IPS-20b (cell line): Measurements from ENCODE around the gene MYCT1.
"Not testable (repeated sequence)": the region's sequence is repeated elsewhere in the genome, so short reads cannot be mapped to it uniquely, and the experiment has no call there.

Experiments used
- H3K27ac ChIP-seq: one replicate; pipeline ENCODE4 v1.5.1; 2013; ENCODE audit warnings: low read length
- H3K27me3 ChIP-seq: 2 replicates; pipeline ENCODE4 v1.6.1; 2013; ENCODE audit warnings: mild to moderate bottlenecking, low read length, inconsistent platforms; ENCODE audit not compliant: insufficient read depth
- H3K36me3 ChIP-seq: 2 replicates; pipeline ENCODE4 v1.6.1; 2013; ENCODE audit warnings: low read depth, mild to moderate bottlenecking, inconsistent platforms, low read length, moderate library complexity; ENCODE audit not compliant: insufficient read depth
- H3K4me1 ChIP-seq: 2 replicates; pipeline ENCODE4 v1.6.1; 2013; ENCODE audit warnings: mild to moderate bottlenecking, control low read depth, inconsistent platforms, low read length, moderate library complexity; ENCODE audit not compliant: insufficient read depth
- H3K4me3 ChIP-seq: 2 replicates; pipeline ENCODE4 v1.5.1; 2013; ENCODE audit warnings: mild to moderate bottlenecking, low read length, inconsistent platforms
- H3K9ac ChIP-seq: 2 replicates; pipeline ENCODE4 v1.6.1; 2013; ENCODE audit warnings: low read depth, mild to moderate bottlenecking, inconsistent platforms, low read length, moderate library complexity
- H3K9me3 ChIP-seq: 2 replicates; pipeline ENCODE4 v1.6.1; 2013; ENCODE audit warnings: mild to moderate bottlenecking, low read depth, low read length, inconsistent platforms; ENCODE audit not compliant: insufficient read depth

MYCT1 gene, protein sequence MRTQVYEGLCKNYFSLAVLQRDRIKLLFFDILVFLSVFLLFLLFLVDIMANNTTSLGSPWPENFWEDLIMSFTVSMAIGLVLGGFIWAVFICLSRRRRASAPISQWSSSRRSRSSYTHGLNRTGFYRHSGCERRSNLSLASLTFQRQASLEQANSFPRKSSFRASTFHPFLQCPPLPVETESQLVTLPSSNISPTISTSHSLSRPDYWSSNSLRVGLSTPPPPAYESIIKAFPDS

DNA sequence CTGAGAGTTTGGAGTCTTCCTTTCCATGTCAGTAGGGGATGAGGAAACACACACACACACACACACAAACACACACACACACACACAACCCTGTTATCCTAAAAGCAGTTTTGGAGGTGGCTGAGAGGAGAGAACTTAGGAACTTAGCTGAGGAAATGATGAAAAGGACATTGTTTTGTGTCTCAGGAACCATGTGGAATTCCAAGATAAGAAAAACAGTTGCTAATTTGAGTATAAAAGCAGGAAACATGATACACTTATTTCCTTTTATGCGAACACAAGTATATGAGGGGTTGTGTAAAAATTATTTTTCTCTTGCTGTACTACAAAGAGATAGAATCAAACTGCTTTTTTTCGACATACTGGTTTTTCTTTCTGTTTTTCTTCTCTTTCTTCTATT, at the start of gene MYCT1:
Gene MYCT1, plus strand, starts transcription at position 264 of the 400 bp plus-strand sequence. Its CDS starts 6 bp downstream, at position 270.
- Histone ChIP-seq H3K4me1 (no peaks in the 10 kb centered on the region; the same call in 1 of the 2 replicates), H3K27ac (no peak within 1 kb of the TSS), H3K9me3 (no peaks in the 10 kb centered on the region), H3K36me3 (no peaks in the 10 kb centered on the region), H3K4me3 (no peak within 1 kb of the TSS), H3K9ac (no peak within 1 kb of the TSS), H3K27me3 (no peaks in the 10 kb centered on the region)

DNA sequence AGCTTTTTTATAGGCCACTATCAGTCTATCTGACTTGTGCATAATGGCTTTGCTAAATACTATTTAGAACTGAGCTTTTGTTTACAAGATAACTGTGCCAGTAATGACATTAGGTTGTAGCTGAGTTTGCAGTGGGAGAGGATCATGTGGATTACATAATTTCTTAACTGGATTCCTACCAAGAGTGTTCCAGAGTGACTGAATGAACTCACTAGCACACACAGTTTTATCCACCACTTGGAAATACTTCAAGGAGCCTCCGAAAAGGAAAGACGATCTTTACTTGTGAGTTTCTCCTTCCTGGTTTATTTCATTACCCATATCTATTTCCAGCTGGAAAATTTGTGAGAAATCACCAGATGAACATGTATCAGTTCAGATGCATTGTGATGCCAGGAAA, 49.6 kb upstream of the MYCT1 start:
- Histone ChIP-seq H3K36me3 (no peaks in the 10 kb centered on the region), H3K27ac (no peak overlapping the region), H3K4me3 (no peak overlapping the region), H3K9ac (no peak overlapping the region), H3K9me3 (no peaks in the 10 kb centered on the region), H3K4me1 (peaks cover 6% of the 10 kb centered on the region; the same call in 1 of the 2 replicates), H3K27me3 (no peaks in the 10 kb centered on the region)

DNA sequence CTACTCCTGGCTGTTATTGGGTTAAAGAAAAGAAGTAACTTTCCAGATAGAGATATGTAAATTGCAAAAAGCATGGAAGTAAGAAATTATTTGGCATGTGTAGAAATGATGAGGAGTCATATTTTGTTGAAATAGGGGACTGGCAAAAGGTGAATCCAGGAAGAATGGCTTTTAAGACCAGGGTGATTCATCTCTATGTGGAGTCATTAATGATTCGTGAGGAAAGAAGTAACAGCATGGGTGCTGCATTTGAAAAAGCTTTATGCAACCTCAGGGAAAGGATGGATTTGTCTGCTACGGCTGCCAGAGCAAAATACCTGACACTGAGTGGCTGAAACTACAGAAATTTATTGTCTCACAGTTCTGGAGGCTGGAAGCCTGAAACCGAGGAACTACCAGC, 45.7 kb upstream of the MYCT1 start:
- Histone ChIP-seq H3K36me3 (no peaks in the 10 kb centered on the region), H3K4me3 (no peak overlapping the region), H3K9me3 (no peaks in the 10 kb centered on the region), H3K27me3 (no peaks in the 10 kb centered on the region), H3K9ac (no peak overlapping the region), H3K4me1 (peaks cover 6% of the 10 kb centered on the region; the same call in 1 of the 2 replicates), H3K27ac (no peak overlapping the region)

DNA sequence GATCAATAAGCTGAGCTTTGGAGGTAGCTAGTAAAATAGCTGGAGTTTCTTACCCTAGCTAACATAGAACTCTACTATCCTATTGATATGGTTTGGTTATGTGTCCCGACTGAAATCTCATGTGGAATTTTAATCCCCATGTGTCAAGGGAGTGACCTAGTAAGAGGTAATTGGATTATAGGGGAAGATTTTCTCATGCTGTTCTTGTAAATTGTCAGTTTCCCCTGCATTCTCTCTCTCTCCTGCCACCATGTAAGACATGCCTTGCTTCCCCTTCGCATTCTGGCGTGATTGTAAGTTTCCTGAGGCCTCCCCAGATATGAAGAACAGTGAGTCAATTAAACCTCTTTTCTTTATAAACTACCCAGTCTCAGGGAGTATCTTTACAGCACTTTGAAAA, 35.9 kb upstream of the MYCT1 start:
- no peaks in the 10 kb centered on the region; the same call in 1 of the 2 replicates for H3K4me1 ChIP-seq
- no peak overlapping the region for H3K27ac ChIP-seq
- no peak overlapping the region for H3K9ac ChIP-seq
- H3K4me3 ChIP-seq: no peak overlapping the region
- H3K27me3 ChIP-seq: no peaks in the 10 kb centered on the region
- H3K9me3 ChIP-seq: no peaks in the 10 kb centered on the region
- H3K36me3 ChIP-seq: no peaks in the 10 kb centered on the region

DNA sequence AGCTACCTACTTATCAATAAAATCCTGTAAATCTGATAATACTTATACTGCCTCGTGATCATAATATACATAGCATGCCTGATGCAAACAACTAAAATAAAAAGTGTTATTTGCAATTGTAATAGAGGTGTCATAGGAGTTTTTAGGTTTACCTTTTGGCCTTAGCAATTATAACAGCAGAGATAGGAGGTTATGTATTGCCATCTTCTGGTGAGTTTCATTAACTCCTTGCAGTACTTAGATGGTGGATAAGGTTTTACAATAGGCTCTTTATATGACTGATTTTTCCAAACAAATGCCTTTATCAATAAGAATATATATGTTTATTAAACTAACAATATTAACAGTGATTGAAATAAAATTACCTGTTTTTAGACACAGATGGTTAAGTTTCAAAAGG, 27.8 kb upstream of the MYCT1 start:
- no peak overlapping the region for H3K27ac ChIP-seq
- H3K4me1 ChIP-seq: no peaks in the 10 kb centered on the region
- H3K9me3 ChIP-seq: no peaks in the 10 kb centered on the region
- H3K36me3 ChIP-seq: no peaks in the 10 kb centered on the region
- no peak overlapping the region for H3K9ac ChIP-seq
- H3K27me3 ChIP-seq: no peaks in the 10 kb centered on the region
- H3K4me3 ChIP-seq: no peak overlapping the region

DNA sequence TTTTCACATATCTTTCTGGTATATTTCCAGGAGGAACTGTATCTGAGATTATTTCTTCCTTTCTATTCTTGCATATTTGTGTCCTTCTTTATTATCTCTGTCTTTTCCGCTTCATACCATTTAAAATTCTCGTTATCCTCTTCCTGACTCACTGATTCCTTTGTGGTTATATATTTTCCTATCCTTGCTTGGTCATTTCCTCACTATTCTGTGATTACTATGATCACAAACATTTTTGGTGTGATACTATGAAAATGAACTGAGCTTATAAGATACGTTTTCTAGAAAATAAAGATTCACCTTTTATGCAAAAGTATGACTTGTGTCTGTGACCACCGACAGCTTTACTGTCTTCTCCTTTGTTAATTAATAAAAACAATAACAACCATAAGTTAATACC, 26.5 kb upstream of the MYCT1 start:
- Histone ChIP-seq H3K9me3 (no peaks in the 10 kb centered on the region), H3K36me3 (no peaks in the 10 kb centered on the region), H3K9ac (no peak overlapping the region), H3K4me1 (no peaks in the 10 kb centered on the region), H3K4me3 (no peak overlapping the region), H3K27ac (no peak overlapping the region), H3K27me3 (no peaks in the 10 kb centered on the region)

DNA sequence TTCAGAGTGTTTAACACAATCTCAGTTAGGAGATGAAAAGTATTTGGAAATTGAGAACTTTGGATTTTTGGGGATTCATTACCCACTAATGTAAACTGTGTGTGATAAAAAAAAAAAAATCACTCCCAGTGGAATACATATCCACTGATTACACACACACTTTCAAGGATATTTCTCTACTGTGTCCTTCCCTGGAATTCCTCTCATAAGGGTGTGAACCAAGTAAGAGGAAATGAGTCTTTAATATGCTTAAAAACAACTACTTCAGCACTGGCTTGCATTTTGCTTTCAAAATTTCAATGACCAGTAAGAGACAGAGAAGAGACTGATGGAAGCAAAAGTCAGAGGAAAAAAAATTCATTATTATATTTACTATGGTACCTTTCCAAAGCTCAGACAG, 24.5 kb upstream of the MYCT1 start:
- Histone ChIP-seq H3K4me1 (no peaks in the 10 kb centered on the region), H3K27me3 (no peaks in the 10 kb centered on the region), H3K9me3 (no peaks in the 10 kb centered on the region), H3K4me3 (no peak overlapping the region), H3K36me3 (no peaks in the 10 kb centered on the region), H3K9ac (no peak overlapping the region), H3K27ac (no peak overlapping the region)

DNA sequence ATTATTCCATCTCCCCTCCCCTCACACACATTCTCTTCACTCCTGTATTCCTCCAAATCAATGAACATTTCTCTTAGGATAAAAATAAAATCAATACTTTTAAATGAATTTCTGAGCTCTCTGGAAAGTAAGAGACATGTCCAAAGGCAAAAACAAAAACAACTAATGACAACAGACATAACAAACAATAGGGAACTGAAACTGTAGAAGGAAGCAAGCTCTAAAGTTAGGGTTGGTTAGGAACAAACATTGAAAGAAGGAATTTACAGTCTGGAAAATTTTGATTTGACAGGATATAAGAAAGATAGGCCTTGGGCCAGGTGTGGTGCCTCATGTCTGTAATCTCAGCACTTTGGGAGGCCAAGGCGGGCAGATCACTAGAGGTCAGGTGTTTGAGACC, 17.5 kb upstream of the MYCT1 start:
- Histone ChIP-seq H3K27ac (no peak overlapping the region), H3K4me1 (peaks cover 12% of the 10 kb centered on the region; the same call in 1 of the 2 replicates), H3K9me3 (no peaks in the 10 kb centered on the region), H3K27me3 (no peaks in the 10 kb centered on the region), H3K4me3 (no peak overlapping the region), H3K36me3 (no peaks in the 10 kb centered on the region), H3K9ac (no peak overlapping the region)

DNA sequence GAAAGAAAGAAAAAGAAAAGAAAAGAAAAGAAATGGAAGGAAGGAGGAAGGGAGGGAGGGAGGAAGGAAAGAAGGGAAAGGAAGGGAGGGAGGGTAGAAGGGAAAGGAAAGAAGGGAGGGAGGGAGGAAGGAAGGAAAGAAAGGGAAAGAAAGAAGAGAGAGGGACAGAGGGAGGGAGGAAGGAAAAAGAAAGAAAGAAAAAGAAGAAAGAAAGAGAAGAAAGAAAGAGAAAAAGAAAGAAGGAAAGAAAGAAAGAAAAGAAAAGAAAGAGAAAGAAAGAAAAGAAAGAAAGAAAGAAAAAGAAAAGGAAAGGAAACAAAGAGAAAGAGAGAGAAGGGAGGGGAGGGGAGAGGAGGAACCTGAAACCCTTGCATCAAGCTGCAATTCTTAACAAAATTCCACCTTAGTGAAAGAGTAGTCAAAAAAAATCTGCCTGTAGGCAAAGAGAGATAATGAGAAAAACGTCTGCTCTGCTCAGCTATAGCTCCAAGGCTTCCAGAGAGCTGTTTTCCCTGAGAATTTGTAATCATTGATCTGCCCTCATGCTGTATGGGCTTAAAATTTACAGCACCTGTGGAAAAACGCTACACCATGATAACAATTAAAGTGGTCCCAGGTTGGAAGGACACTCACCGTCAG, 16.7 kb upstream of the MYCT1 start:
- Histone ChIP-seq H3K4me3 (no peak overlapping the region), H3K27me3 (no peaks in the 10 kb centered on the region), H3K36me3 (no peaks in the 10 kb centered on the region), H3K27ac (no peak overlapping the region), H3K9me3 (no peaks in the 10 kb centered on the region), H3K4me1 (peaks cover 12% of the 10 kb centered on the region; the same call in 1 of the 2 replicates), H3K9ac (peak overlapping the region; percentile 7; the same call in 1 of the 2 replicates)

DNA sequence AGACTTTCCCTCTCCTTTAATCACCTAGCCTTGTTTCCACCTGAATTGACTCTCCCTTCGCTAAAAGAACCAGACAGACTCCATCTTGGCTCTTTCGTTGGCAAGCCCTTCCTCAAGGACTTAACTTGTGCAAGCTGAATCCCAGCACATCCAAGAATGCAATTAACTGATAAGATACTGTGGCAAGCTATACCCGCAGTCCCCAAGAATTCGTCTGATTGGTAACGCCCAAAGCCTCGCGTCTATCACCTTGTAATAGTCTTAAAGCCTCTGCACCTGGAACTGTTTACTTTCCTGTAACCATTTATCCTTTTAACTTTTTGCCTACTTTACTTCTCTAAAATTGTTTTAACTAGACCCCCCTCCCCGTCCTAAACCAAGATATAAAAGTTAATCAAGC, 15.6 kb upstream of the MYCT1 start:
- Histone ChIP-seq H3K27ac (no peak overlapping the region), H3K27me3 (no peaks in the 10 kb centered on the region), H3K4me1 (peaks cover 12% of the 10 kb centered on the region; the same call in 1 of the 2 replicates), H3K36me3 (no peaks in the 10 kb centered on the region), H3K9me3 (no peaks in the 10 kb centered on the region), H3K9ac (no peak overlapping the region), H3K4me3 (no peak overlapping the region)

DNA sequence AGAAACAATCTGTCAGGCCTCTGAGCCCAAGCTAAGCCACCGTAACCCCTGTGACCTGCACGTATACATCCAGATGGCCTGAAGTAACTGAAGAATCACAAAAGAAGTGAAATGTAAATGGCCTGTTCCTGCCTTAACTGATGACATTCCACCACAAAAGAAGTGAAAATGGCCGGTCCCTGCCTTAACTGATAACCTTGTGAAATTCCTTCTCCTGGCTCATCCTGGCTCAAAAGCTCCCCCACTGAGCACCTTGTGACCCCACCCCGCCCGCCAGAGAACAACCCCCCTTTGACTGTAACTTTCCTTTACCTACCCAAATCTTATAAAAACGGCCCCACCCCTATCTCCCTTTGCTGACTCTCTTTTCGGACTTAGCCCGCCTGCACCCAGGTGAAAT, 14.8 kb upstream of the MYCT1 start:
- Histone ChIP-seq H3K4me3 (peak overlapping the region; percentile 20; the same call in 1 of the 2 replicates), H3K9ac (peak overlapping the region; percentile 16; the same call in 1 of the 2 replicates)

DNA sequence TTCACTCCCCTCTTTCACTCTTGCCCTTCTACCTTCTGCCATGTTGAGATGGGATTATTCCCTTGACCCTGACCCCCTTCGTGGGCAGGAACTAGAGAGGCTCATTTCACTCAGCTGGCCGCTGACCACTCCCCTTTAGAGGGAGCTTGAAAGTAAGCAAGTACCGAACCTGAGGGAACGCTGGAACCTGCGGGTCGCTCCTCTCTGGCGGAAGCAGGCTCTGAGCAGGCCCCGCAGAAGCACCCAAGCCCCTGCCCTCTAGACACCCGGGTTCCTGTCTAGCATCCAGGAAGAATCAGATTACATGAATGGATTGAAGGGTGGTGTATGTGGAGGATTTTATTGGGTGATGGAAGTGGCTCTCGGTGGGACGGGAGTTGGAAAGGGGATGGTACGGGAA, 11.9 kb upstream of the MYCT1 start:
- H3K4me3 ChIP-seq: no peak overlapping the region
- H3K9me3 ChIP-seq: no peaks in the 10 kb centered on the region
- H3K9ac ChIP-seq: no peak overlapping the region
- peaks cover 12% of the 10 kb centered on the region; the same call in 1 of the 2 replicates for H3K4me1 ChIP-seq
- H3K27ac ChIP-seq: no peak overlapping the region
- H3K36me3 ChIP-seq: no peaks in the 10 kb centered on the region
- no peaks in the 10 kb centered on the region for H3K27me3 ChIP-seq

More for the DNA sequence above, 14.8 kb upstream of the MYCT1 start:
- not testable (repeated sequence) for H3K9me3 ChIP-seq, H3K27me3 ChIP-seq, H3K27ac ChIP-seq, H3K36me3 ChIP-seq
- peaks cover 12% of the 10 kb centered on the region; the same call in 1 of the 2 replicates for H3K4me1 ChIP-seq
